GM18526 (cell line): ENCODE measurements around the gene SLC41A3.

ENCODE experiments used
- POLR2A ChIP-seq: IDR thresholded peaks from 3 replicates; pipeline ENCODE4 v1.6.1; 2011; ENCODE audit not compliant: insufficient read length; ENCODE audit errors: extremely low read depth

The SLC41A3 gene

DNA sequence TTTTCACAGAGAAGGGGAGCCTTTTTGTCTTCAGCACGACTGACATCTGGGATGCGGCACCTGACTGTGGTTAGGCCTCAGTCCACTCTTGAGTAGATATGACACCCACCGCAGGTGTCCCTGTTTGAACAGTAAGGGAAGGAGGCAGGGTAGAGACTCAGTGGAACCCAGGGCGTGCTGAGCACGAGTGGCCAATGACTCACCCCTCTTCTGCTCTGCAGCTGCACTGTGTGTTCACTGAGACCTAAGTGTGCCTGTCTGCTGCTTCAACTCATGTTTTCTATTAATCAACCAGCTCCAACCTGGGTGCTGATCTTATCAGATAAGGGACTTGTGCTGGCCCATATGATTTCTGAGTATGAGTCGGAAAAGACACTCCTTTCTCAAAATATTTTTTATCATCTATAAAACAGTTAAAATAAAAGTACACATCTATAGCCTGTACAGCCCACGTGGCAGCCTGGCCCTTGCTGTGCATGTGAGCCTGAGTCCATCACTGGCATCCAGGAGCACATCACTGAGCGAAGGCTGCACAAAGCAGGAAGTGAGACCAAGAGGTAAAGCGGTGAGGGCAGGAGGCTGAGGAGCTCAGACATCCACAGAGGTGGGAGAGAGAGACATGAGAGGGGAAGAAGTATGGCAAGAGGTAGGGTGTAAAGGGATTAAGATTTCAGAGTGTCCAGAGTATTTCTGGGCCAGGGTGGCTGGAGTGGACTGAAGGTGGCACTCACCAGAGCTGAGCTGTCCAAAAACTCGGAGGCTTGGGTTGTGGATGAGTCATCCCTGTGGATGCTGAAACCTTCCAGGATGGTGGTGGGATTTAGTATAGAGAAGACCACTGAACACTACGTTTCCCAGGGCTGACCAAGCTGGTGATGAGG, 49.2 kb downstream of the SLC41A3 start:
- TF ChIP-seq POLR2A: no peak

DNA sequence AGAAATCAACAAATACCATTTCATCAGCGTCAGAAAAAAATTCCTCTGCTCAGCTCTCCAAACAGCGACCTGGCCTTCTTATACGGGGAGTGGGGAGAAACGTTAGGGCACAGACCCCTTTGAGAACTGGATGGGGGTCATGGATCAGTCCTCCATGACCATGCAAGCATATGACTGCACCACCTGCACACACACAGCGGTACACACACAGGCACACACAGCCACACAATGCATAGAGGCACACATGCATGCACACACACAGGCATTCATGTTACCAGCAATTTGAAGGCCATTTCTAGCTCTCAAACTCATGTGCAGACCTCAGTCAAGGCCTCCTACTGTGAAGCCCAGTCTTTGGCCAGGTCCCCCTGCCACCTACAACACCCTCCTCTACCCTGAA, 50.2 kb downstream of the SLC41A3 start:
- no peak for TF ChIP-seq POLR2A

DNA sequence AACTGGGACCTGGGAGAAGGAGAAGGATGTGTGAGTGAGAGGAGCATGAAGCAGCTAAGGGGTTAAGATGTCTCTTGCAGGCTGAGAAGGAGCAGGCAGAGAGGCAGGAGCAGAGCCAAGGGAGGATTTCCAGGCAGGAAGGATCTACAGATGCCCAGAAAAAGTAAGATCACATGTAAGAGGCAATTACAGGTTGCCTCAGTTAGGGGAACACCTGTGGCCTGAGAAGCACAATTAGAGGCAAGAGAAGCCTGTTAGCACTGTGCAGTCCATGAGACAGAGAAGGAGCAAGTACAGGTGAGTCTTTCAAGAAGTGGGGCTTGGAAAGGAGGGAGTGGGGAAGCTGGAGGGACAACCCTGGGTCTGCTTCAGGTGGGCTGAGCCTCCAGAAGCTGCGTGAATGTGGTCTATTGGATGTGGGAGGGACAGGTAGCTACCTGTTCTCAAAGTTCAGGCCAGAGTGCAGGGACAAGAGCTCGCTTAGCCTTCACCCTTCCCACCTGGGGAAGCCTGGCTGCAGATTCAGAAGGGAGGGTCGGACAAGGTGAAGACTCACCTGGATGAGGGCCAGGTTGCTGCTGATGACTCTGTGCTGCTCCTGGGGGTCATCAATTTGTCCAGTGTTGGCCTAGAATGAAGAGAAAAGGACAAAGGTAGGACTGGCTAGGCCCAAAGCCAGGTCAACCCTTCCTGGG, 50.7 kb downstream of the SLC41A3 start:
- TF ChIP-seq POLR2A: no peak

DNA sequence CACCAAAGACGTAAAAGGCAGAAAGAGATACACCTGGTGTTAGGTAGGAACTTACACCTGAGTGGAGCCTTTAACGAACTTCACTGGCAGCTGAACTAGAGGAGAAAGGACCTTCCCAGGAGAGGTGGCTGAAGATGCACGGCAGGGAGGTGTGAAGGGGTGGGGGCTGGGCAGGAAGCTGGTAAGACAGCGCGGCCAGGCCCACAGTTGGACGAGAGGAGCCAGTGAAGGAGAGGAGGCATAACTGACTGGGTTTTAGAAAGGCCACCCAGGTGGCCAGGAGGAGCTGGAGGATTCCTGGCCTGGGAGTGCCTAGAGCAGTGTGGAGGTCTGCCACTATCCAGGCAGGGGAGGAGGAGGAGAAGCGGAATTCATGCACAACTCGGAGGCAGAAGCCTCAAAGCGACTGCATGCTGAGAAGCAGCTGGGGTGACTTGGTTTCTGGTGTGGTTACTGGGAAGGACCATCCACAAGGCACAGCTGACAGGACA, 51.9 kb downstream of the SLC41A3 start:
- no peak for TF ChIP-seq POLR2A

DNA sequence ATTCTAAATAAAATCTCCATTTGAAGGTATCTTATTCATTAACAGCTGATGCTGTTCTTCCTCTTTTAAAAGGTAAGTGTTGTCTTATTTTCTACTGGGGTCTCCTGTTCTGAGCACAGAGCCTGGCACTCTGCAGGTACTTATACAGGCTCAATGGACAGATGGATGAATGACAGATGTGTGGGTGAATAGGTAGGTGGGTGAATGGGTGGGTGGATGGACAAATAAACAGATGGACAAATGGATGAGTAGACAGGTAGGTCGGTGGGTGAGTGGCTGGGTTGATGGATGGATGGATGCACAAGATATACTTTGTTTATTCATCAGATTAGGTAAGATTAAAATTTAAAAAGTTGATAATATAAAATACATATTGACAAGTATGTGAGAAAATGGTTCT, 53.5 kb downstream of the SLC41A3 start:
- no peak for TF ChIP-seq POLR2A

DNA sequence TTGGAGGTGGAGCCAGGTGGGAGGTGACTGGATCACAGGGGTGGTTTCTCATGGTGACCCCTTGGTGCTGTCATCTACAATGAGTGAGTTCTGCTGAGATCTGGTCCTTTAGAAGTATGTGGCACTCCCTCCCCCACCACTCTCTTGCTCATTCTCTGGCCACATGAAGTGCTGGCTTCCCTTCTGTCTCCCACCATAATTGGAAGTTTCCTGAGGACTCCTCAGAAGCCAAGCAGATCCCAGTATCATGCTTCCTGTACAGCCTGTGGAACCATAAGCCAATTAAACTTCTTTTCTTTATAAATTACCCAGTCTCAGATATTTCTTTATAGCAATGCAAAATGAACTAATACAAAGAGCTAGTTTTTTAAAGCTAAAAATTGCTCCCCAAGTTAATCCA, 54.7 kb downstream of the SLC41A3 start:
- TF ChIP-seq POLR2A: no peak

DNA sequence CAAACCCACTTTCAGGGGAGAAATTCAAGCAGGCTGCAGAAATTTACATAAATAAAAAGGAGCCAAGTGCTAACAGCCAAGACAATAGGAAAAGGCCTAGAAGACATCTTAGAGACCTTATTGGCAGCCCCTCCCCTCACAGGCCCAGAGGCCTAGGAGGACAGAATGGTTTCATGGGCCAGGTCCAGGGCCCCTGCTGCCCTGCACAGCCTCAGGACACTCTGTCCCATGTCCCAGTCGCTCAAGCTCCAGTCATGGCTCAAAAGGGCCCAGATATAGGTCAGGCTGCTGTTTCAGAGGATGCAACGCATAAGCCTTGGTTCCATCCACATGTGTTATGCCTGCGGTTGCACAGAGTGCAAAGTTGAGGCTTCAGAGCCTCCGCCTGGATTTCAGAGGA, 55.8 kb downstream of the SLC41A3 start:
- TF ChIP-seq POLR2A: no peak

DNA sequence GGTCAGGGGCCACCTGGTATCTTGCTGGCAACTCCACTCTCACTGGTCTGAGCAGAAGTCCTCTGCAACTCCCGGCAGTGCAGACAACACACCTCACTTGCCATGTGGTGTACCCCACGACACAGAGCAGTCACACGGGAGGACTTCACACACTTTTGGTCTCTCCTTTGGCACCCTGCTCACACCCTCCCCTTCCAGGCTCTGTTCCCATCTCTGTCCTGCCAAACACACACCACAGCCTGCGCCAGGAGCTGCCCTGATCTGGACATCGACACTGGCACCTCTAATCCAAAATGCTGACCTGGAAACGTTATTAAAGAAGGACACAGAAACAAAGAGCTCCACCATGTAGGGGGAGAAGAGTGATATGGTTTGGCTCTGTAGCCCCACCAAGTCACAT, 57.2 kb downstream of the SLC41A3 start:
- TF ChIP-seq POLR2A: no peak

DNA sequence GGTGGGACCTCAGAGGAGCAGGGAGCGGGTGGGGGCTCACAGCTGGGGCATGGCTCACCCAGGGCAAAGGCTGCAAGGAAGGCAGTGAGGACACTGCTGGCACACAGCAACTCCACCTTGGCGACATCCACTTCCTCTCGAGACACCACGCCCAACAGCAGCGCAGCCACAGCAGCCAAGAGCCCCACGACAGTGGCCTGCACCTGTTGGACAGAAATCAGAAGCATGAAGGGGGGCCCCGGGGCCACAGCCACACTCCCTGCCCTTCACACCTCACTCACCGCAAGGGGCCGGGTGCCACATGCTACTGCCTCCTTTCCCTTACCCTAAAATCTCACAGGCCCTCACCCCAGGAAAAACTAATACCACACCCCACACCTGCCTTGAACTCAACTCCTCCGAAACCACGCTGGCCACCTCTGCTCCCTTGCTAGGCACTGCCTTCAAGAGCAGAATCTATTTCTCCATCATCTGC, 57.6 kb downstream of the SLC41A3 start:
- no peak for TF ChIP-seq POLR2A

DNA sequence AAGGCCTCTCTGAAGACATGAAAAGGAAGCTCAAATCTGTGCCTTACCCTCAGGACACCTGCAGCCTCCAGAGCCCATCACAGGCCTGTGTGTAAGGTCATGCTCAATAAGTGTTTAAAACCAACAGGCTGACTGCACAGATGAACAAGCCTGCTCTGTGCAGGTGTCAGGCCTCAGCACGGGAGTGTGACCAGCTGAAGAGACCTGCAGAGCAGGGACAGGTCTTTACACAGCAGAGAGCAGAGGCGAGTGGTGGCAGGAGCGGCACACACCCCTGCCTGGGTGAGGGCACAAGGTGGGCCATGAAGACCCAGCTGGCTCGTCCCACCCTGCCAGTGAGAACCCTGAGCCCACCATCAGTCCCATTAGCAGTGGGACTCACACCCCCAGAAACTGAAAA, 58.1 kb downstream of the SLC41A3 start:
- TF ChIP-seq POLR2A: no peak

DNA sequence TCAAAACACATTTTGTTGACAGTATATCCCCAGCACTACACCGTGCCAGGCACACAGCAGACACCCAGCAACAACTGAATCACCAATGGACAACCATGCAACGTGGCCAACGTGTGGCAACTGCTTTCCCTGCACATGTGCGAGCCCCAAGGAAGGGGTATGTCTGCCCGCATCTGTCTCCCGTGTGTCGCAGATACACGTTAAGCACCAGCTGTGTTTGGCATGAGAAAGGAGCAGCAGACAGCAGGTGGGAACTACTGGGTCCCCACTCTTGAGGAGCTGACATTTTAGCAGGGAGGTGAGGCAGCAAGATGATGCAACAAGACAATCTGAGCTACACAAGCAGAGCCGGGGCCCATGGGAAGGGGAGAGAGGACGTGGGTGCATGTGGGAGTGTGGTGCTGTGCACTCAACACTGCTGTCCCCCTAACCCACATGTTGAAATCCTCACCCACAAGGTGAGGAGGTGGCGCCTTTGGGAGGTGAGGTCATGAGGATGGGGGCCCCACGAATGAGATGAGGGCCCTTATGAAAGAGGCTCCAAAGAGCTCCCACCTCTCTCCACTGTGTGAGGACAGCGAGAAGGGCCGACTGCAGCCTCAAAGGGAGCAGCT, 58.7 kb downstream of the SLC41A3 start:
- TF ChIP-seq POLR2A: no peak

DNA sequence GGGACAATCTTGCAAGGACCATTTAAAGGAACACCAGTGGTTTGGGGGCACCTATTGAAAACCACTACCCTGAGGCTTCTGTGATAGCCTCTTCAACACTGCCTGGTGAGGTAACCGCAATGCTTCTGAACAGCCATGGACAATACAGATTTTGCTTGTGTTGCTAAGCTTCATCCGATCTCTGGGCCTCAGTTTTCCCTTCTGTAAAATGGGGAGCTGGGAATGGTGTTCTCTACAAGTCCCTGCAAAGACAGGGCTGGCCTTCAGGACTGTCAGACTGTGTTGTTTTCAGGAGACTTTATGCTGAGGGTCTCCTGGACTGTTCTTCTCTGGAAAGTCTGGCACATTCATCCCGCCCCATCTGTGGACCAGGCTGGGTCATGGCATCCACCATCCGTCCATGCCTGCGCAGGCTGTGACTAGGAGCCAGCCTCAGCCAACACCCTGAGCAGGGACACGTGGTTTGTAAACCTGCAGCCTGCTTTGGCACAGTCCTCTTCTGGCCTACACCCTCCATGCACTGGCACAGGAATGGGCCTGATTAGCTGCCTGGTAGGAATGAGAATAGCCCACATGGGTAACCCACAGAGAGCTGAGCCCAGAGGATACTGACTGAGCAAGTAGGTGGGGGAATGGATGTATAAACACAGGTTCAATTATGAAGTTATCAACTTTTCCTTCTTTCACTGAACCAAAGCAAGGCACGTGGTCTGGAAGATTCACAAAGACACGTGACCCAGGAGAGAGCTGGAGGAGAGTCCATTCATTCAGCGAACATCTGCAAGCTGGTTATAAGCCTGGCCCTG, 59.7 kb downstream of the SLC41A3 start:
- TF ChIP-seq POLR2A: no peak

DNA sequence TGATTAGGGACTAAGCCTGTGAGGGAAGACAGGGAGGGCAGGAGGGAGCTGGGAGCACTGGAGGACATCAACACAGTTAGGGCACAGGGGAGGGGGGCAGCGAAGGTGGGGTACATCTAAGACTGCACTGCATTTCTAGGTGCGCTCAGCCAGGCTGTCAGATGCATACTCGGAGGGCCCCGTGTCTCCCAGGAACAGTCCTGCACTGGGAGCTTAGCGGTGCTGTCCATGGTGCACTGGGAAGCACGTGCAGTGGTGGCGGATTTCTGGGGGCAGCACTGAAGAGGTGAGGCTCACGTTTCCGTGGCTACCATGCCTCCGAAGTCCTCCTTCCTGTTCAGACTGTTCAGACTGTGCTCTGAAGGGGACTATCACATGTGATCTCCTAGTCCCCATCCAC, 60.5 kb downstream of the SLC41A3 start:
- TF ChIP-seq POLR2A: no peak

DNA sequence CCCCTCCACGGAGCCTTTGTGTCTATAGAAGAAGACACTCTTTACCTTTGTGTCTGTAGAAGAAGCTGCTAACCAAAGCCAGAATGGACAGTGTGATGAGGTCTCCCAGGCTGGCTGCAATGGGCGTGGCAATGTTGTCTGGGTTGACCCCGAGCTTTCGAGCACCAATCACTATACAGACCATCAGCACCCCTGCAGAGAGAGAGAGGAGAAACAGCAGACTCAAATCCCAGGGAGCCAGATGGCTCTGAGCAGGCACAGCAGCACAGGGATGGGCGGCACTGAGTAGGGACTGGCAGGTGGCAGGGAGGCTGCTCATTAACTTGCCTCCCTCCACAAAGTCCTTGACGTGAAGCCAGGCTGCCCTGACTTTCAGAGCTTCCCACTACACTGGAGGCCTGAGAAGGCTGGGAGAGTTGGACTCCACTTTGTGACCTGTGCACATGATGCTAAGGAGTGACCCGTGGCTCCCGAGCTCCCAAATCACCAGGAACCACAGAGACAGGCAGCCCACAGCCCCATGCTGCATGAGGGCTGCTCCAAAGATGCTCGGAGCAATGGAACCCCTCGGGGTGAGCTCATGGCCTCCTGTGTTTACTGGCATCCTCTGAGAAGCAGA, 61.1 kb downstream of the SLC41A3 start:
- no peak for TF ChIP-seq POLR2A

DNA sequence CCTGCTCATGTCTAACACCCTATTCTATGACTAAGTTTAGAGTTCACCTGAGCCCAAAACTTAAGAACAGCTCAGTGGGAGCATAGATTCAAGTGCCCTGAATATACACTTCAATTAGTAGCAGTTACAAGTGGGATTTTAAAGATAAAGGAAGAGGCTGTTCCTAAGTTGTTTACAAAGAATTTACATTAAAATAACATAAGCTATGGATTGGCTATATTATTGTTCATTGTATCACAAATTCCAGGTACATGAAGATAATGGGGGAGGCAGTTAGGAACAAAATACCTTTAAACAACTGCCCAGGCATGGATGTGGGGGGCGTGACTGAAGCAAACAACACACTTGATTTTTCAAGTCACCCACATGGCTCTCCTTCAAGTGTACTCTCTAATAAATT, 62.2 kb downstream of the SLC41A3 start:
- TF ChIP-seq POLR2A: no peak
